ENCODE measurements around the gene LGI4.

The LGI4 gene

DNA sequence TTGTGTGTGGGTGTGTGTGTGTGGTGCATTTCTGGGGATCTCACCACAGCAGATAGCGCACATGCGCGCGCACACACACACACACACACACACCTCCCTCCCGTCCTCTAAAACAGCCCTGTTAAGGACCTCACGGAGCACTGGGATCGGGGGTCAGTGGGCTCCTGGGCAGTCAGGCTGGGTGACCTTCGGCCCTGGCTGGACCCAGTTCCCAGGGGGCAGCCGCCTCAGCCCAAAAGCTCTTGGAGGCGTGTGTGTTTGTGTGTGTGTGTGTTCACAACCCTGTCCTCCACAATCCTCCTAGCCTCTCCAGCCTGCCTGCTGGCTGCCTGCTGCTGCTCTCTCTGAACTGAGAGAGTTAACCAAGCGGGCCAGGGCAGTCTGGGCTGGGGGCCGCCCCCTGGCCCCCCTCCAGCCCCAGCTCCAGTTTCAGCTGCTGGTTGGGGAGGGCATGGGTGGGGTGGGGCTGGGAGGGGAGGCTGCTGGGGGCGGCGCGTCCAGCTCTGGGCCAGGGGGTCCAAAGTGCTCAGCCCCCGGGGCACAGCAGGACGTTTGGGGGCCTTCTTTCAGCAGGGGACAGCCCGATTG is 3.5 kb upstream of the LGI4 start, which contains the start of gene FXYD1:
FXYD1 (plus strand) TSS at position 520 of the 588 bp plus-strand sequence. CDS start 1,256 bp downstream, outside the sequence.
- TF ChIP-seq, protein P1, sequence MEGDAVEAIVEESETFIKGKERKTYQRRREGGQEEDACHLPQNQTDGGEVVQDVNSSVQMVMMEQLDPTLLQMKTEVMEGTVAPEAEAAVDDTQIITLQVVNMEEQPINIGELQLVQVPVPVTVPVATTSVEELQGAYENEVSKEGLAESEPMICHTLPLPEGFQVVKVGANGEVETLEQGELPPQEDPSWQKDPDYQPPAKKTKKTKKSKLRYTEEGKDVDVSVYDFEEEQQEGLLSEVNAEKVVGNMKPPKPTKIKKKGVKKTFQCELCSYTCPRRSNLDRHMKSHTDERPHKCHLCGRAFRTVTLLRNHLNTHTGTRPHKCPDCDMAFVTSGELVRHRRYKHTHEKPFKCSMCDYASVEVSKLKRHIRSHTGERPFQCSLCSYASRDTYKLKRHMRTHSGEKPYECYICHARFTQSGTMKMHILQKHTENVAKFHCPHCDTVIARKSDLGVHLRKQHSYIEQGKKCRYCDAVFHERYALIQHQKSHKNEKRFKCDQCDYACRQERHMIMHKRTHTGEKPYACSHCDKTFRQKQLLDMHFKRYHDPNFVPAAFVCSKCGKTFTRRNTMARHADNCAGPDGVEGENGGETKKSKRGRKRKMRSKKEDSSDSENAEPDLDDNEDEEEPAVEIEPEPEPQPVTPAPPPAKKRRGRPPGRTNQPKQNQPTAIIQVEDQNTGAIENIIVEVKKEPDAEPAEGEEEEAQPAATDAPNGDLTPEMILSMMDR (IDR thresholded peaks at IDR 0.05) = no peak
- Mint-ChIP-seq H3K27me3 (ENCODE audit: low read depth, poor library complexity) (peaks cover 29% of the 10 kb centered on the region), H3K4me1 (peaks cover 68% of the 10 kb centered on the region), H3K4me3 (peak within 1 kb of the TSS; percentile 73), H3K36me3 (ENCODE audit: low read depth) (no peaks in the 10 kb centered on the region), H3K9me3 (no peaks in the 10 kb centered on the region), H3K27ac (peak within 1 kb of the TSS; percentile 25)
- no peak for DNase-seq

DNA sequence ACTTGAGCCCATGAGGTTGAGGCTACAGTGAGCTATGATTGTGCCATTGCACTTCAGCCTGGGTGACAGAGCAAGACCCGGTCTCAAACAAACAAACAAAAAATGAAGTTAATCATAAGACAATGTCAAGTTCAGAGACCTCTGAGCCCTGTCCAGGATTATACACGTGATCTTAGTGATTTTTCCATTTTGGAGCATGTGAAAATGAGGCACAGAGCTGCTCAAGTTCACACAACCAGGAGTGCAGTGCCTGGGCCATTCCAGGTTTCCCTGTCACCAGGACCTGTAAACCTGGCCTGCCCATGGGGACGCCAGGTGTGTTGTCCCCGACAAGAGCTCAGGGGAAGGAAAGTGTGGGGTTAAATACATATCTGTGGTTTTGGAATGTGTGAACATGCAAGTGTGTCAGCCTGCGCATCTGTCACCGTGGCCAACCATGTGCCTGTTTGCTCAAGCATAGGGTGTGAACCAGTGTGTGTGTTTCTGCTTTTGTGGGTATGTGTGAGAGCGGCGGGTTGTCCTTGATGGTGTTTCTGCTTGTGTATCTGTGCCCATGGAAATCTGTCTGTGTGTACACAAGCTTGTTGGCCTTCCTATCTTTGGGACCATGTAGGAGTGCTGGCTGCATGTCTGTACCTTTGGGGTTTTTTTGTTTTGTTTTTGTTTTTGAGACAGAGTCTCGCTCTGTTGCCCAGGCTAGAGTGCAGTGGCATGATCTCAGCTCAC is 2.3 kb upstream of the LGI4 start:
- no peak overlapping the region for H3K27ac Mint-ChIP-seq

DNA sequence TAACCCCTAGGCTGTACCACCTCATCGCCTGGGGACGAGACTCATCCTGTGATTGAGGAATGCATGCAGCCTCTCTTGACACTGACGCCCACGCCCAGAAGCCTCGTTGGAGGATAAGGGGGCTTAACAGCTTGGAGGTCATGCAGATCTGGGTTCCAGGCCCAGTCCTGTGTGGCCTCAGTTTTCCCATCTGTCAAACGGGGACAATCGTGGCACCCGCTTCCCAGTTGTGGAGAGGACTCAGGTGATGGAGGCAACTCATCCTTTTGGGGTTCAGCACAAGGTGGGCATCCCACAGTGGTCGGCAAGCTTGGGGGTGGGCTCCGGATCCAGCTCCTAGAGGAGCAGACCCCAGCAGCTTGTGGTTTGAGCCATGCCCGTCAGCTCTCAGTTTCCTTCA is 1.4 kb upstream of the LGI4 start:
- Mint-ChIP-seq H3K4me1 (peaks cover 68% of the 10 kb centered on the region), H3K27ac (no peak overlapping the region), H3K27me3 (ENCODE audit: low read depth, poor library complexity) (peaks cover 11% of the 10 kb centered on the region), H3K36me3 (ENCODE audit: low read depth) (no peaks in the 10 kb centered on the region), H3K4me3 (no peak overlapping the region), H3K9me3 (no peaks in the 10 kb centered on the region)
- TF ChIP-seq, protein P1 (IDR thresholded peaks at IDR 0.05) = no peak
- no peak for DNase-seq

More for the DNA sequence above, 2.3 kb upstream of the LGI4 start:
- no peaks in the 10 kb centered on the region for H3K36me3 Mint-ChIP-seq (ENCODE audit: low read depth)
- no peaks in the 10 kb centered on the region for H3K9me3 Mint-ChIP-seq
- no peak for DNase-seq
- TF ChIP-seq, protein P1 (IDR thresholded peaks at IDR 0.05) = no peak
- H3K27me3 Mint-ChIP-seq (ENCODE audit: low read depth, poor library complexity) = peaks cover 20% of the 10 kb centered on the region
- no peak overlapping the region for H3K4me3 Mint-ChIP-seq
- peaks cover 68% of the 10 kb centered on the region for H3K4me1 Mint-ChIP-seq

DNA sequence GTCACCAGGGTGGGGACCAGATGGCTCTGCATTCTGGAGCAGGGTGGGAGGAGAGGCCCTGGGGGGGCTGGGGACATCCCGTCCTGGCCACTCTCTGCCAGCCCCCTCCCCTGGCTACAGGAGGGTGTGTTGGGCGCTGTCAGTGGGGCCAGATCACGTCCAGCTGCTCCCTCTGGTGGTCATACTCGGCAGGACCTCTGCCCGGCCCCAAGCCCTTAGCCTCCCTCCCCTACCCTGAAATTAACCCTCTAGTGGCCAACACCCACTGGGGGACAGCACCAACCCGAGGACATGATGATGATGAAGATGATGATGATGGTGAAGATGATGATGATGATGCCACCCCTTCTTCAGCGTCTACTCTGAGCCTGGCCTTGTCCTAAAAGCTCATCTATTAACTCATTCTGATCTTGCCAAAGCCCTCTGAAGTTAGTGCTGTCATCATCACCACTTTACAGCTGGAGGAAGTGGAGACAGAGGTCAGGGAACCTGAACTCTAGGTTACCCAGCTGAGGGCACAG is 590 bp upstream of the LGI4 start:
- H3K27me3 Mint-ChIP-seq (ENCODE audit: low read depth, poor library complexity) = peaks cover 11% of the 10 kb centered on the region
- DNase-seq = peak; percentile 93
- TF ChIP-seq, protein P1 (IDR thresholded peaks at IDR 0.05) = peak; percentile 92
- H3K36me3 Mint-ChIP-seq (ENCODE audit: low read depth) = no peaks in the 10 kb centered on the region
- H3K4me1 Mint-ChIP-seq = peaks cover 61% of the 10 kb centered on the region
- no peak overlapping the region for H3K4me3 Mint-ChIP-seq
- H3K27ac Mint-ChIP-seq = no peak overlapping the region
- H3K9me3 Mint-ChIP-seq = no peaks in the 10 kb centered on the region

DNA sequence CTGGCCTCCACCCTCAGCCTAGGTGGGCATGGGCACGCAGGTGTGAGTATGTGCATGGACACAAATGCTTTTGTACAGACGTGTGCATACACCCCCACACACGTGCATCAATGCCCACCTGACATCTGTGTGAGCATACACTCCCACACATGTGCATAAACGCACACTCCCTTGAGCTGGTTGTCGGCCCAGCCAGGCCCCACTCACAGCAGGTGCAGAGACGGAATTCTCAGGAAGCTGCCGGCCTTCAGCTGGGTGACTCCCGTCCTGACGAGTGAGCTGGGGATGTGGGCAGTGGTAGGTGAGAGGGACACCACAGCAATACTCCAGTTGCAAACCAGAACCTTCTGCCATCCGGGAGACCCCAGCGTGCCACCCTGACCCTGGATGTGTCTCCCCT is 1.0 kb downstream of the LGI4 start:
- TF ChIP-seq, protein P1 (IDR thresholded peaks at IDR 0.05) = no peak
- Mint-ChIP-seq H3K27me3 (ENCODE audit: low read depth, poor library complexity) (peaks cover 11% of the 10 kb centered on the region), H3K4me3 (no peak overlapping the region), H3K9me3 (no peaks in the 10 kb centered on the region), H3K36me3 (ENCODE audit: low read depth) (no peaks in the 10 kb centered on the region), H3K4me1 (peaks cover 56% of the 10 kb centered on the region), H3K27ac (no peak overlapping the region)
- no peak for DNase-seq

Data from nephron progenitor cell (in vitro differentiated cells).